DND-41 (cell line): Measurements from ENCODE around the gene SERPINA5.
"Not testable (repeated sequence)": the region's sequence is repeated elsewhere in the genome, so short reads cannot be mapped to it uniquely, and the experiment has no call there.

Experiments used
- ATAC-seq: fragments of 200-7000 bp; cut with Tn5 transposase; 3 replicates; pipeline ENCODE4 v1.9.1; 2021; ENCODE audit warnings: low read depth; ENCODE audit not compliant: insufficient read depth
- DNase-seq: peaks from one replicate; pipeline ENCODE4 v3.0.0-alpha.2; 2020
- H2AFZ ChIP-seq: 2 replicates; pipeline ENCODE4 v1.6.0; 2012; ENCODE audit warnings: low read depth, low read length
- H3K27ac ChIP-seq: 2 replicates; pipeline ENCODE4 v1.5.1; 2012; ENCODE audit warnings: low read length, inconsistent platforms
- H3K27me3 ChIP-seq: fragments of 200-600 bp; sonication (generic); 2 replicates; pipeline ENCODE4 v1.6.0; 2012; ENCODE audit warnings: low read length, mild to moderate bottlenecking, inconsistent platforms; ENCODE audit not compliant: insufficient read depth, poor library complexity
- H3K36me3 ChIP-seq: 2 replicates; pipeline ENCODE4 v1.5.1; 2012; ENCODE audit warnings: low read length, inconsistent platforms; ENCODE audit not compliant: insufficient read depth
- H3K4me1 ChIP-seq: 2 replicates; pipeline ENCODE4 v1.5.1; 2012; ENCODE audit warnings: mild to moderate bottlenecking, low read length; ENCODE audit not compliant: insufficient read depth
- H3K4me2 ChIP-seq: 2 replicates; pipeline ENCODE4 v1.6.0; 2012; ENCODE audit warnings: mild to moderate bottlenecking, moderate library complexity, low read length, inconsistent platforms; ENCODE audit not compliant: insufficient read depth
- H3K4me3 ChIP-seq, 2 experiments: fragments of 200-600 bp in 1 of 2; shearing (Covaris generic) in 1 of 2; 2 replicates each; pipeline ENCODE4 v1.5.1; 2012 to 2016; ENCODE audit warnings: inconsistent platforms in 2 of 2, low read length in 2 of 2, mild to moderate bottlenecking in 2 of 2, low read depth in 1 of 2, moderate library complexity in 1 of 2
- H3K79me2 ChIP-seq: 2 replicates; pipeline ENCODE4 v1.6.0; 2012; ENCODE audit warnings: low read length, inconsistent platforms; ENCODE audit not compliant: insufficient read depth
- H3K9ac ChIP-seq: 2 replicates; pipeline ENCODE4 v1.6.0; 2012; ENCODE audit warnings: low read depth, mild to moderate bottlenecking, inconsistent platforms, low read length, moderate library complexity
- H3K9me3 ChIP-seq: 2 replicates; pipeline ENCODE4 v1.5.1; 2012; ENCODE audit warnings: low read length, moderate library complexity, mild to moderate bottlenecking, inconsistent platforms; ENCODE audit not compliant: insufficient read depth, severe bottlenecking
- H4K20me1 ChIP-seq: 2 replicates; pipeline ENCODE4 v1.6.0; 2012; ENCODE audit warnings: low read length; ENCODE audit not compliant: insufficient read depth
- CTCF ChIP-seq: IDR thresholded peaks from 2 replicates; pipeline ENCODE4 v1.5.1; 2012; ENCODE audit warnings: borderline replicate concordance, low read length, moderate library complexity, mild to moderate bottlenecking; ENCODE audit not compliant: poor library complexity, severe bottlenecking; ENCODE audit errors: extremely low read depth
- EZH2 ChIP-seq: IDR thresholded peaks from 3 replicates; pipeline ENCODE4 v1.6.1; 2012; ENCODE audit warnings: borderline replicate concordance, low read depth, mild to moderate bottlenecking, moderate library complexity, low read length, inconsistent platforms; ENCODE audit not compliant: severe bottlenecking

The SERPINA5 gene

DNA sequence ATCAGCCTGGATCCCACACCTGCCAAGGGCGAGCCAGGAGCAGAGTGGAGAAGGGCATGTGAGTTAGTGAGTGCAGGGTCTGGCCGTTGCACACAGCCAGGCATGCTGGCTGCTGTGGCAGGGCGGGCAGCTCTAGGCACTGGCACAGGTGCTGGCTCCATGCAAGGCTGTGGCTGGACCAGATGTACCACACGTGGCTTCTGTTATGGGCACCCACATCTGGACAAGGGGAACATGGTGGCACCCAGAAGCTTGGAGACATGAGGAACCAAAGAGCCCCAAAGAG, 51.0 kb downstream of the SERPINA5 start:
- no peaks in the 10 kb centered on the region for H3K79me2 ChIP-seq
- H3K9ac ChIP-seq = no peak overlapping the region
- H3K27me3 ChIP-seq = no peaks in the 10 kb centered on the region
- H2AFZ ChIP-seq = no peak overlapping the region
- H3K9me3 ChIP-seq = no peaks in the 10 kb centered on the region
- no peaks in the 10 kb centered on the region for H4K20me1 ChIP-seq
- no peak overlapping the region for H3K4me3 ChIP-seq
- H3K4me2 ChIP-seq = no peak overlapping the region
- H3K36me3 ChIP-seq = no peaks in the 10 kb centered on the region
- H3K27ac ChIP-seq = no peak overlapping the region
- H3K4me1 ChIP-seq = no peaks in the 10 kb centered on the region
- ATAC-seq = no peak
- no peak for DNase-seq
- no peak for TF ChIP-seq EZH2
- TF ChIP-seq CTCF = no peak

DNA sequence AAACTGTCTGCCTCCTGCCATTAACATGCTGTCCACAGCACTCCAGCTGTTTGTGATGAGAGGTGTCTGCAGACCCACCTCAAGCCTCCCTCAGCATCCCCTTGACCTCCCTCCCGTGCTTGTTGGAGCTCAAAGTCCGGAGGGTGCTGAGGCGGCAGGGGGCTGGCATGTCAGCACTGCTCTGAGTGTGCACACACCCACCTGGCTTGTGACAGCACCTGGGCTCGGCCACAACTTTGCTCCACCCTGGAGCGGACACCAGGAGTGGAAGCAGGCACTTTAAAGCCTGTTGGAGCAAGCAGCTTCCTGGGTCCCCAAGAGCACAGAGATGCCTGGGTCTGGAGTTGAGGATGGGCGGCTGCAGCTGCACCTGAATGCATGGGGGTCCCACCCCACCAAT, 51.9 kb downstream of the SERPINA5 start:
- Histone ChIP-seq H3K27me3 (no peaks in the 10 kb centered on the region), H3K36me3 (no peaks in the 10 kb centered on the region), H4K20me1 (no peaks in the 10 kb centered on the region), H3K9me3 (no peaks in the 10 kb centered on the region), H2AFZ (no peak overlapping the region), H3K4me2 (no peak overlapping the region), H3K4me1 (no peaks in the 10 kb centered on the region), H3K4me3 (no peak overlapping the region), H3K9ac (no peak overlapping the region), H3K79me2 (no peaks in the 10 kb centered on the region), H3K27ac (no peak overlapping the region)
- DNase-seq = no peak
- ATAC-seq = no peak
- no peak for TF ChIP-seq CTCF
- TF ChIP-seq EZH2 = no peak

- no peak overlapping the region for H3K4me3 ChIP-seq
- no peak for DNase-seq
- no peak overlapping the region for H2AFZ ChIP-seq
- TF ChIP-seq CTCF (no peak), EZH2 (no peak)
- H3K36me3 ChIP-seq = no peaks in the 10 kb centered on the region
- no peaks in the 10 kb centered on the region for H3K9me3 ChIP-seq
- no peaks in the 10 kb centered on the region for H3K27me3 ChIP-seq
- no peaks in the 10 kb centered on the region for H3K79me2 ChIP-seq
- no peak overlapping the region for H3K4me2 ChIP-seq
- no peaks in the 10 kb centered on the region for H4K20me1 ChIP-seq
- H3K9ac ChIP-seq = no peak overlapping the region
- H3K4me1 ChIP-seq = no peaks in the 10 kb centered on the region
- ATAC-seq = no peak
- no peak overlapping the region for H3K27ac ChIP-seq
Observed at GRCh38 chr14:94635154-94635553, 53.9 kb downstream of the SERPINA5 start.

- DNase-seq = no peak
- Histone ChIP-seq H3K36me3 (no peaks in the 10 kb centered on the region), H4K20me1 (no peaks in the 10 kb centered on the region), H3K9me3 (no peaks in the 10 kb centered on the region), H3K79me2 (no peaks in the 10 kb centered on the region), H3K27me3 (no peaks in the 10 kb centered on the region), H3K4me1 (no peaks in the 10 kb centered on the region), H3K4me3 (no peak overlapping the region), H3K27ac (no peak overlapping the region), H3K4me2 (no peak overlapping the region), H3K9ac (no peak overlapping the region), H2AFZ (no peak overlapping the region)
- TF ChIP-seq EZH2 = no peak
- peak; percentile 28 for TF ChIP-seq CTCF
- ATAC-seq = no peak
Observed at GRCh38 chr14:94636744-94637412, 55.7 kb downstream of the SERPINA5 start.

- not testable (repeated sequence) for H3K4me3 ChIP-seq, H3K4me2 ChIP-seq, H3K9me3 ChIP-seq, ATAC-seq, H3K9ac ChIP-seq, H2AFZ ChIP-seq, H4K20me1 ChIP-seq, DNase-seq, H3K27ac ChIP-seq, H3K36me3 ChIP-seq, H3K79me2 ChIP-seq, H3K27me3 ChIP-seq, H3K4me1 ChIP-seq
Observed at GRCh38 chr14:94637814-94638213, 56.6 kb downstream of the SERPINA5 start.
